Measurements from ENCODE around the gene BCS1L. TPM values are rescaled to one million over a fixed set of nuclear protein-coding genes. Genes with fewer than 3 reads are reported as not detected.

BCS1L gene
- polyA plus RNA-seq, 1 of the 3 experiments (the other 2 are of a cell fraction), result 47.5 TPM

GRCh38 chr2:218618102-218618860 lies 41.2 kb upstream of the BCS1L start (continued):
- TF ChIP-seq, protein P1, sequence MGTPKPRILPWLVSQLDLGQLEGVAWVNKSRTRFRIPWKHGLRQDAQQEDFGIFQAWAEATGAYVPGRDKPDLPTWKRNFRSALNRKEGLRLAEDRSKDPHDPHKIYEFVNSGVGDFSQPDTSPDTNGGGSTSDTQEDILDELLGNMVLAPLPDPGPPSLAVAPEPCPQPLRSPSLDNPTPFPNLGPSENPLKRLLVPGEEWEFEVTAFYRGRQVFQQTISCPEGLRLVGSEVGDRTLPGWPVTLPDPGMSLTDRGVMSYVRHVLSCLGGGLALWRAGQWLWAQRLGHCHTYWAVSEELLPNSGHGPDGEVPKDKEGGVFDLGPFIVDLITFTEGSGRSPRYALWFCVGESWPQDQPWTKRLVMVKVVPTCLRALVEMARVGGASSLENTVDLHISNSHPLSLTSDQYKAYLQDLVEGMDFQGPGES (IDR thresholded peaks at IDR 0.05; ENCODE audit: low read depth, low read length), result no peak
- TF ChIP-seq JUND (IDR thresholded peaks at IDR 0.05), result no peak
- no peak for TF ChIP-seq TEAD4 (IDR thresholded peaks at IDR 0.05; ENCODE audit: borderline replicate concordance, insufficient read depth)
- no peak for TF ChIP-seq SIN3A (IDR thresholded peaks at IDR 0.05; ENCODE audit: borderline replicate concordance, low read depth, low read length)
- no peak for TF ChIP-seq FOXM1 (IDR thresholded peaks at IDR 0.05; ENCODE audit: low read depth)
- TF ChIP-seq GATA2 (CRISPR knock-in tag; IDR thresholded peaks at IDR 0.05), result no peak
- TF ChIP-seq RXRA (IDR thresholded peaks at IDR 0.05; ENCODE audit: borderline replicate concordance, low read depth), result no peak
- TF ChIP-seq NRF1 (IDR thresholded peaks at IDR 0.05; ENCODE audit: low read depth, low read length), result no peak
- TF ChIP-seq USF1 (IDR thresholded peaks at IDR 0.05; ENCODE audit: borderline replicate concordance, low read depth), result no peak
- peak; percentile 72 for TF ChIP-seq RAD21 (IDR thresholded peaks at IDR 0.05; ENCODE audit: low read length)
- no peak for TF ChIP-seq NFIC (IDR thresholded peaks at IDR 0.05; ENCODE audit: borderline replicate concordance)
- TF ChIP-seq EP300 (IDR thresholded peaks at IDR 0.05; ENCODE audit: borderline replicate concordance in 1 of 2, low read depth in 1 of 2, low read length in 1 of 2), result no peak

DNA sequence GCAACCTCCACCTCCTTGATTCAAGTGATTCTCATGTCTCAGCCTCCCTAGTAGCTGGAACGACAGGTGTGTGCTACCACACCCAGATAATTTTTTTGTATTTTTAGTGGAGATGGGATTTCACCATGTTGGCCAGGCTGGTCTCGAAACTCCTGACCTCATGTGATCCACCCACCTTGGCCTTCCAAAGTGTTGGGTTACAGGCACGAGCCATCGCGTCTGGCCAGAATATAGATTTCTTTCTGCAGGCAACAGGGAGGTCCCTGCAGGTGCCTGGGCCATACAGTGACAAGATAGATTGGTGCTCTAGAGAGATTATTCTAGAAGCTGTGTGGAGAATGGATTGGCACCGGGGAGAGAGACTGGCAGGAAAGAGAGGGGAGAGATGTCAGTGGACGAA lies 38.5 kb upstream of the BCS1L start:
- Histone ChIP-seq H3K79me2 (ENCODE audit: insufficient read depth) (no peaks in the 10 kb centered on the region), H3K4me3 (ENCODE audit: low read depth in 2 of 2, low read length in 1 of 2) (no peak overlapping the region), H3K4me1 (ENCODE audit: control insufficient read depth in 1 of 2, insufficient read depth in 2 of 2, low read depth in 1 of 2, low read length in 1 of 2) (no peaks in the 10 kb centered on the region), H3K9ac (no peak overlapping the region), H3K36me3 (replicated peaks in 1 of 2; ENCODE audit: control insufficient read depth in 1 of 2, insufficient read depth in 2 of 2, low read length in 1 of 2) (peaks cover 0 to 2% of the 10 kb centered on the region in 2 experiments), H3K9me3 (no peaks in the 10 kb centered on the region), H2AFZ (ENCODE audit: low read depth) (no peak overlapping the region), H3K9me2 (no peaks in the 10 kb centered on the region), H4K20me1 (ENCODE audit: insufficient read depth) (no peaks in the 10 kb centered on the region), H3K27me3 (ENCODE audit: insufficient read depth) (no peaks in the 10 kb centered on the region), H3K4me2 (no peak overlapping the region), H3F3A (replicated peaks; ENCODE audit: insufficient read depth) (no peaks in the 10 kb centered on the region), H3K27ac (ENCODE audit: low read depth in 2 of 2, low read length in 1 of 2) (no peak overlapping the region)
- CTCF ChIA-PET, result interaction anchor here (1.2 to 1.3 kb wide), 2 partner anchors 9 to 214 kb away, joined by 3 to 4 read pairs; no protein-coding TSS in a partner anchor
- no peak for DNase-seq
- TF ChIP-seq, protein P1 (IDR thresholded peaks at IDR 0.05; ENCODE audit: low read depth, low read length), result no peak
- TF ChIP-seq CTCF (IDR thresholded peaks at IDR 0.05) (no peak), FOXM1 (IDR thresholded peaks at IDR 0.05; ENCODE audit: low read depth) (no peak), MEF2A (IDR thresholded peaks at IDR 0.05; ENCODE audit: borderline replicate concordance, low read depth) (no peak), USF2 (IDR thresholded peaks at IDR 0.05; ENCODE audit: borderline replicate concordance, low read depth, low read length) (no peak), RCOR1 (IDR thresholded peaks at IDR 0.05; ENCODE audit: low read length) (no peak), EP300 (IDR thresholded peaks at IDR 0.05; ENCODE audit: borderline replicate concordance in 1 of 2, low read depth in 1 of 2, low read length in 1 of 2) (no peak)
- POLR2A ChIA-PET, result no interaction called here
- 79% methylated on average over 7 of the region's 7 CpGs for WGBS (ENCODE audit: low lambda C conversion rate)
